Measurements from ENCODE around the gene ANKFN1.

GRCh38 chr17:56478836-56479447 is 325.7 kb downstream of the ANKFN1 start:
- TF ChIP-seq, protein P1, sequence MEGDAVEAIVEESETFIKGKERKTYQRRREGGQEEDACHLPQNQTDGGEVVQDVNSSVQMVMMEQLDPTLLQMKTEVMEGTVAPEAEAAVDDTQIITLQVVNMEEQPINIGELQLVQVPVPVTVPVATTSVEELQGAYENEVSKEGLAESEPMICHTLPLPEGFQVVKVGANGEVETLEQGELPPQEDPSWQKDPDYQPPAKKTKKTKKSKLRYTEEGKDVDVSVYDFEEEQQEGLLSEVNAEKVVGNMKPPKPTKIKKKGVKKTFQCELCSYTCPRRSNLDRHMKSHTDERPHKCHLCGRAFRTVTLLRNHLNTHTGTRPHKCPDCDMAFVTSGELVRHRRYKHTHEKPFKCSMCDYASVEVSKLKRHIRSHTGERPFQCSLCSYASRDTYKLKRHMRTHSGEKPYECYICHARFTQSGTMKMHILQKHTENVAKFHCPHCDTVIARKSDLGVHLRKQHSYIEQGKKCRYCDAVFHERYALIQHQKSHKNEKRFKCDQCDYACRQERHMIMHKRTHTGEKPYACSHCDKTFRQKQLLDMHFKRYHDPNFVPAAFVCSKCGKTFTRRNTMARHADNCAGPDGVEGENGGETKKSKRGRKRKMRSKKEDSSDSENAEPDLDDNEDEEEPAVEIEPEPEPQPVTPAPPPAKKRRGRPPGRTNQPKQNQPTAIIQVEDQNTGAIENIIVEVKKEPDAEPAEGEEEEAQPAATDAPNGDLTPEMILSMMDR (IDR thresholded peaks at IDR 0.05; ENCODE audit: low read length), result peak; percentile 67
- no peak for TF ChIP-seq EZH2phosphoT487 (IDR thresholded peaks at IDR 0.05; ENCODE audit: low read length)
- no peak for TF ChIP-seq EZH2 (optimal IDR thresholded peaks at IDR 0.05; ENCODE audit: low read depth, low read length)

Data from MM.1S (cell line).